SK-N-MC (cell line): ENCODE measurements around the gene SARM1.

Source experiments
- EZH2 ChIP-seq: fragments of 200-600 bp; sonication (generic); IDR thresholded peaks from one replicate; pipeline ENCODE4 v1.6.1; 2017; ENCODE audit warnings: antibody characterized with exemption
- POLR2AphosphoS5 ChIP-seq: IDR thresholded peaks from 2 replicates; pipeline ENCODE4 v1.6.1; 2012; ENCODE audit warnings: mild to moderate bottlenecking, low read depth, low read length, borderline replicate concordance

- TF ChIP-seq EZH2 (no peak), POLR2AphosphoS5 (no peak)
These were observed 25.8 kb downstream of the SARM1 start for GRCh38 chr17:28397275-28397674.
